Measurements from ENCODE around the gene KRTAP10-5.

The KRTAP10-5 gene

GRCh38 chr21:44589586-44590305 is 9.3 kb upstream of the KRTAP10-5 start:
- Histone ChIP-seq H3K4me3 (IDR thresholded peaks at IDR 0.05; ENCODE audit: insufficient read depth, low read depth, low read length) (no peak overlapping the region), H3K79me2 (ENCODE audit: insufficient read depth, low read depth) (no peaks in the 10 kb centered on the region), H3K27ac (no peak overlapping the region), H3K4me1 (ENCODE audit: low read depth, poor library complexity, severe bottlenecking) (no peaks in the 10 kb centered on the region), H4K20me1 (ENCODE audit: insufficient read depth) (no peaks in the 10 kb centered on the region), H3K4me2 (no peak overlapping the region), H3K27me3 (ENCODE audit: insufficient read depth, low read depth) (peaks cover 36% of the 10 kb centered on the region; the same call in 1 of the 2 replicates), H3K9ac (no peak overlapping the region), H3K36me3 (ENCODE audit: insufficient read depth) (no peaks in the 10 kb centered on the region), H2AFZ (ENCODE audit: low read depth) (no peak overlapping the region)
- no peak for TF ChIP-seq CTCF (conservative IDR thresholded peaks at IDR 0.05; ENCODE audit: low read depth, low read length)

GRCh38 chr21:44589094-44589493 is 8.7 kb upstream of the KRTAP10-5 start:
- Histone ChIP-seq H3K36me3 (ENCODE audit: insufficient read depth) (no peaks in the 10 kb centered on the region), H3K27ac (no peak overlapping the region)
- TF ChIP-seq CTCF (conservative IDR thresholded peaks at IDR 0.05; ENCODE audit: low read depth, low read length), result no peak

DNA sequence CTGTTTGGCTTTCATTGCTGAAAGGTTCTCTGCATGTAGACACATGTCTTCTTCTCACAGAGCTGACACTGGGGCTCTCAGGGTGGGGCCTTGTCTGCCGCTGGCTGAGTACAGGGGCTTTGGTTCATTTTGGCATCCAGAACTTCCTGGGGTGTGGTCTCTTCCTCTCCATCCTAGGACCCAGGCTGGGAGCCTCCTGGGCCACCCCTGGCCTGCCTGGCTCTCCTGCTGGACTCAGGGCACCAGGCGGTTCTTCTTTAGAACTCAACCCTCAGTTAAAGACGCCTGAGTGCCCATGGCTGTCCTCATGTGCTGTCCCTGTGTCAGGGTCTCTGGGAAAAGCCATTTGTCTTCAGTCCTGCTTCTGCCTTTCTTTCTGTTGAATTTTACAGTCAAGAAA is 5.5 kb upstream of the KRTAP10-5 start:
- H3K27me3 ChIP-seq (ENCODE audit: insufficient read depth, low read depth), result peaks cover 37% of the 10 kb centered on the region; the same call in 1 of the 2 replicates
- H3K4me3 ChIP-seq (IDR thresholded peaks at IDR 0.05; ENCODE audit: insufficient read depth, low read depth, low read length), result no peak overlapping the region
- H2AFZ ChIP-seq (ENCODE audit: low read depth), result no peak overlapping the region
- no peaks in the 10 kb centered on the region for H3K79me2 ChIP-seq (ENCODE audit: insufficient read depth, low read depth)
- H4K20me1 ChIP-seq (ENCODE audit: insufficient read depth), result no peaks in the 10 kb centered on the region
- H3K4me1 ChIP-seq (ENCODE audit: low read depth, poor library complexity, severe bottlenecking), result no peaks in the 10 kb centered on the region
- no peak overlapping the region for H3K4me2 ChIP-seq
- H3K27ac ChIP-seq, result no peak overlapping the region
- no peaks in the 10 kb centered on the region for H3K36me3 ChIP-seq (ENCODE audit: insufficient read depth)
- H3K9ac ChIP-seq, result no peak overlapping the region
- no peak for TF ChIP-seq CTCF (conservative IDR thresholded peaks at IDR 0.05; ENCODE audit: low read depth, low read length)

More at GRCh38 chr21:44589094-44589493, 8.7 kb upstream of the KRTAP10-5 start:
- Histone ChIP-seq H3K4me1 (ENCODE audit: low read depth, poor library complexity, severe bottlenecking) (no peaks in the 10 kb centered on the region), H3K79me2 (ENCODE audit: insufficient read depth, low read depth) (no peaks in the 10 kb centered on the region), H3K4me2 (no peak overlapping the region), H3K9ac (no peak overlapping the region), H3K4me3 (IDR thresholded peaks at IDR 0.05; ENCODE audit: insufficient read depth, low read depth, low read length) (no peak overlapping the region), H3K27me3 (ENCODE audit: insufficient read depth, low read depth) (peaks cover 30% of the 10 kb centered on the region; the same call in 1 of the 2 replicates), H2AFZ (ENCODE audit: low read depth) (no peak overlapping the region), H4K20me1 (ENCODE audit: insufficient read depth) (no peaks in the 10 kb centered on the region)

GRCh38 chr21:44583800-44584147 is 3.4 kb upstream of the KRTAP10-5 start:
- Histone ChIP-seq H3K4me1 (ENCODE audit: low read depth, poor library complexity, severe bottlenecking) (no peaks in the 10 kb centered on the region), H3K4me3 (IDR thresholded peaks at IDR 0.05; ENCODE audit: insufficient read depth, low read depth, low read length) (no peak overlapping the region), H3K27me3 (ENCODE audit: insufficient read depth, low read depth) (peaks cover 36% of the 10 kb centered on the region; the same call in 1 of the 2 replicates), H3K79me2 (ENCODE audit: insufficient read depth, low read depth) (no peaks in the 10 kb centered on the region), H2AFZ (ENCODE audit: low read depth) (no peak overlapping the region), H3K4me2 (no peak overlapping the region), H3K9ac (no peak overlapping the region), H4K20me1 (ENCODE audit: insufficient read depth) (no peaks in the 10 kb centered on the region), H3K36me3 (ENCODE audit: insufficient read depth) (no peaks in the 10 kb centered on the region), H3K27ac (no peak overlapping the region)
- TF ChIP-seq CTCF (conservative IDR thresholded peaks at IDR 0.05; ENCODE audit: low read depth, low read length), result no peak

Data from KMS-11 (cell line).